Stimulated activated effector memory CD8-positive, alpha-beta T cell treated with anti-CD3 and anti-CD28 coated beads, Interleukin-12 subunit alpha, Interleukin-12 subunit beta, amount 100 ng/mL, for 72 hours (primary cell): ENCODE measurements around the gene A4GNT.
"Not testable (repeated sequence)": the region's sequence is repeated elsewhere in the genome, so short reads cannot be mapped to it uniquely, and the experiment has no call there.

ENCODE experiments used
- ATAC-seq: fragments of 150-1000 bp; cut with Tn5 transposase; 2 replicates; pipeline ENCODE4 v1.10.0; 2021
- DNase-seq, 2 donors: peaks; one replicate each; pipeline ENCODE4 v3.0.0; 2021 to 2022; ENCODE audit warnings: low spot score in 2 of 2
- H3K27ac Mint-ChIP-seq: one replicate; pipeline ENCODE4 v1.8.0; 2022; ENCODE audit warnings: mild to moderate bottlenecking, mixed read lengths
- H3K36me3 Mint-ChIP-seq: one replicate; pipeline ENCODE4 v1.8.0; 2022; ENCODE audit warnings: mild to moderate bottlenecking, mixed read lengths
- H3K4me1 Mint-ChIP-seq: one replicate; pipeline ENCODE4 v1.8.0; 2022; ENCODE audit warnings: mixed read lengths
- H3K4me3 Mint-ChIP-seq: one replicate; pipeline ENCODE4 v1.8.0; 2022; ENCODE audit warnings: mild to moderate bottlenecking, mixed read lengths
- H3K9me3 Mint-ChIP-seq: one replicate; pipeline ENCODE4 v1.8.0; 2022; ENCODE audit warnings: mixed read lengths

The A4GNT gene

GRCh38 chr3:138101351-138101940 lies 30.7 kb downstream of the A4GNT start:
- H3K9me3 Mint-ChIP-seq, H3K4me1 Mint-ChIP-seq, H3K4me3 Mint-ChIP-seq, H3K36me3 Mint-ChIP-seq, DNase-seq, ATAC-seq, H3K27ac Mint-ChIP-seq: not testable (repeated sequence)

- no peaks in the 10 kb centered on the region for H3K4me1 Mint-ChIP-seq
- no peak for DNase-seq
- H3K9me3 Mint-ChIP-seq: no peaks in the 10 kb centered on the region
- no peak for ATAC-seq
- no peak overlapping the region for H3K4me3 Mint-ChIP-seq
- H3K36me3 Mint-ChIP-seq: no peaks in the 10 kb centered on the region
- H3K27ac Mint-ChIP-seq: no peak overlapping the region
Measured at GRCh38 chr3:138099417-138099816, 32.8 kb downstream of the A4GNT start.

GRCh38 chr3:138097192-138098172 lies 34.7 kb downstream of the A4GNT start:
- H3K4me3 Mint-ChIP-seq: no peak overlapping the region
- no peaks in the 10 kb centered on the region for H3K4me1 Mint-ChIP-seq
- no peak overlapping the region for H3K27ac Mint-ChIP-seq
- no peak for DNase-seq
- H3K9me3 Mint-ChIP-seq: no peaks in the 10 kb centered on the region
- no peaks in the 10 kb centered on the region for H3K36me3 Mint-ChIP-seq
- ATAC-seq: peak; percentile 39

GRCh38 chr3:138093721-138094120 lies 38.5 kb downstream of the A4GNT start:
- Mint-ChIP-seq H3K4me3 (no peak overlapping the region), H3K27ac (no peak overlapping the region), H3K36me3 (no peaks in the 10 kb centered on the region), H3K9me3 (no peaks in the 10 kb centered on the region), H3K4me1 (no peaks in the 10 kb centered on the region)
- ATAC-seq (no peak), DNase-seq (no peak)

- no peaks in the 10 kb centered on the region for H3K4me1 Mint-ChIP-seq
Measured at GRCh38 chr3:138092023-138092422, 40.2 kb downstream of the A4GNT start.

GRCh38 chr3:138089091-138089490 lies 43.1 kb downstream of the A4GNT start:
- H3K27ac Mint-ChIP-seq: no peak overlapping the region
- H3K4me1 Mint-ChIP-seq: no peaks in the 10 kb centered on the region
- H3K9me3 Mint-ChIP-seq: no peaks in the 10 kb centered on the region
- no peaks in the 10 kb centered on the region for H3K36me3 Mint-ChIP-seq
- H3K4me3 Mint-ChIP-seq: no peak overlapping the region
- no peak for DNase-seq
- no peak for ATAC-seq

More at GRCh38 chr3:138092023-138092422, 40.2 kb downstream of the A4GNT start:
- Mint-ChIP-seq H3K36me3 (no peaks in the 10 kb centered on the region), H3K4me3 (no peak overlapping the region), H3K9me3 (no peaks in the 10 kb centered on the region), H3K27ac (no peak overlapping the region)
- no peak for ATAC-seq
- DNase-seq: no peak

- DNase-seq, H3K9me3 Mint-ChIP-seq, H3K27ac Mint-ChIP-seq, H3K4me3 Mint-ChIP-seq, H3K36me3 Mint-ChIP-seq, ATAC-seq: not testable (repeated sequence)
- H3K4me1 Mint-ChIP-seq: peaks cover 14% of the 10 kb centered on the region
Measured at GRCh38 chr3:138085745-138086144, 46.4 kb downstream of the A4GNT start.

GRCh38 chr3:138084196-138084595 lies 48.0 kb downstream of the A4GNT start:
- Mint-ChIP-seq H3K4me3 (no peak overlapping the region), H3K4me1 (peaks cover 14% of the 10 kb centered on the region), H3K36me3 (no peaks in the 10 kb centered on the region), H3K27ac (no peak overlapping the region), H3K9me3 (no peaks in the 10 kb centered on the region)
- ATAC-seq: no peak
- no peak for DNase-seq

GRCh38 chr3:138082992-138083386 lies 49.2 kb downstream of the A4GNT start:
- H3K27ac Mint-ChIP-seq: no peak overlapping the region
- H3K4me3 Mint-ChIP-seq: no peak overlapping the region
- H3K9me3 Mint-ChIP-seq: no peaks in the 10 kb centered on the region
- H3K4me1 Mint-ChIP-seq: peaks cover 14% of the 10 kb centered on the region
- DNase-seq (peak in 1 of 2 donors; percentile 46), ATAC-seq (peak; percentile 6)
- no peaks in the 10 kb centered on the region for H3K36me3 Mint-ChIP-seq

- peak; percentile 54 for ATAC-seq
- Mint-ChIP-seq H3K4me1 (peaks cover 14% of the 10 kb centered on the region), H3K27ac (no peak overlapping the region), H3K36me3 (no peaks in the 10 kb centered on the region), H3K4me3 (no peak overlapping the region), H3K9me3 (no peaks in the 10 kb centered on the region)
- DNase-seq: peak in 1 of 2 donors; percentile 51
Measured at GRCh38 chr3:138082085-138082991, 49.9 kb downstream of the A4GNT start.

GRCh38 chr3:138081371-138082084 lies 50.7 kb downstream of the A4GNT start:
- DNase-seq (no peak), ATAC-seq (no peak)
- H3K4me1 Mint-ChIP-seq: peaks cover 14% of the 10 kb centered on the region
- no peak overlapping the region for H3K27ac Mint-ChIP-seq
- H3K4me3 Mint-ChIP-seq: no peak overlapping the region
- H3K36me3 Mint-ChIP-seq: no peaks in the 10 kb centered on the region
- H3K9me3 Mint-ChIP-seq: no peaks in the 10 kb centered on the region

- Mint-ChIP-seq H3K4me3 (no peak overlapping the region), H3K36me3 (no peaks in the 10 kb centered on the region), H3K4me1 (peaks cover 14% of the 10 kb centered on the region), H3K9me3 (no peaks in the 10 kb centered on the region), H3K27ac (no peak overlapping the region)
- DNase-seq: no peak
- no peak for ATAC-seq
Measured at GRCh38 chr3:138079901-138080300, 52.3 kb downstream of the A4GNT start.

- Mint-ChIP-seq H3K27ac (no peak overlapping the region), H3K4me1 (peaks cover 14% of the 10 kb centered on the region), H3K9me3 (no peaks in the 10 kb centered on the region), H3K36me3 (no peaks in the 10 kb centered on the region), H3K4me3 (no peak overlapping the region)
- DNase-seq (peak in 1 of 2 donors; percentile 44), ATAC-seq (peak; percentile 78)
Measured at GRCh38 chr3:138078901-138079344, 53.3 kb downstream of the A4GNT start.

GRCh38 chr3:138078096-138078495 lies 54.1 kb downstream of the A4GNT start:
- no peak for DNase-seq
- Mint-ChIP-seq H3K4me1 (peaks cover 11% of the 10 kb centered on the region), H3K9me3 (no peaks in the 10 kb centered on the region), H3K4me3 (no peak overlapping the region), H3K36me3 (no peaks in the 10 kb centered on the region), H3K27ac (no peak overlapping the region)
- ATAC-seq: peak; percentile 40
